Endothelial cell of umbilical vein (primary cell): ENCODE data around the gene GSG1L. TPM values are rescaled to one million over a fixed set of nuclear protein-coding genes. Genes with fewer than 3 reads are reported as not detected.

Experiments
- BruUV-seq: library from RNA; stranded (reverse); fragments of 400-500 nt; replicated peaks from 2 replicates; lab custom pipeline; 2021; lab: Mats Ljungman, UMichigan
- CTCF ChIA-PET: fragments of 300-600, 350-600 bp; sonication (Branson Sonifier 250); formaldehyde crosslinking; loops from one replicate; lab custom pipeline; 2021; ENCODE audit warnings: antibody characterized with exemption, inconsistent platforms; lab: Charles Lee
- POLR2A ChIA-PET: fragments of 300-600, 350-600 bp; sonication (Branson Sonifier 250); formaldehyde crosslinking; loops from one replicate; lab custom pipeline; 2021; ENCODE audit warnings: antibody characterized with exemption, inconsistent platforms; lab: Charles Lee
- DNase-seq: peaks from one replicate; pipeline ENCODE4 v3.0.0-alpha.2; 2011; ENCODE audit warnings: low read depth, low spot score
- FAIRE-seq: peaks from 2 replicates; lab custom pipeline; 2011; peaks lifted over from hg19 to GRCh38; lab: Jason Lieb, UNC
- H2AFZ ChIP-seq: 2 replicates; pipeline ENCODE4 v1.6.0; 2012; ENCODE audit warnings: low read depth, low read length, control low read depth, inconsistent platforms
- H3K27ac ChIP-seq: 2 replicates; pipeline ENCODE4 v1.5.1; 2011; ENCODE audit warnings: low read depth, mild to moderate bottlenecking, control low read depth, low read length, moderate library complexity; ENCODE audit not compliant: insufficient read depth
- H3K27me3 ChIP-seq, 2 experiments: 2 replicates each; pipeline versions ENCODE4 v1.6.0 to v1.6.1; 2011; ENCODE audit warnings: low read length in 2 of 2, mixed read lengths in 1 of 2; ENCODE audit not compliant: control insufficient read depth in 2 of 2, insufficient read depth in 2 of 2
- H3K36me3 ChIP-seq, 2 experiments: 2 replicates in 1 of 2; 3 replicates in 1 of 2; pipeline ENCODE4 v1.5.1; 2011; ENCODE audit warnings: low read length in 2 of 2, mild to moderate bottlenecking in 1 of 2, moderate library complexity in 1 of 2; ENCODE audit not compliant: control insufficient read depth in 2 of 2, insufficient read depth in 2 of 2; ENCODE audit errors: extremely low read depth in 1 of 2
- H3K4me1 ChIP-seq: 3 replicates; pipeline ENCODE4 v1.5.1; 2011; ENCODE audit warnings: mild to moderate bottlenecking, low read length; ENCODE audit not compliant: control insufficient read depth, insufficient read depth; ENCODE audit errors: extremely low read depth
- H3K4me2 ChIP-seq: 2 replicates; pipeline ENCODE4 v1.6.1; 2011; ENCODE audit warnings: low read length, control low read depth, mixed read lengths; ENCODE audit not compliant: insufficient read depth
- H3K4me3 ChIP-seq, 3 experiments: fragments of 200-600 bp in 1 of 3; sonication (generic), shearing (Covaris generic) in 1 of 3; replicated peaks in 1 of 3; 2 replicates each; pipeline ENCODE4 v1.5.1; 2011 to 2016; ENCODE audit warnings: control low read depth in 3 of 3, low read length in 3 of 3, mild to moderate bottlenecking in 2 of 3, inconsistent platforms in 1 of 3, low read depth in 1 of 3, moderate library complexity in 1 of 3; ENCODE audit not compliant: insufficient read depth in 1 of 3
- H3K79me2 ChIP-seq: 2 replicates; pipeline ENCODE4 v1.6.0; 2012; ENCODE audit warnings: low read length, inconsistent platforms; ENCODE audit not compliant: control insufficient read depth, insufficient read depth
- H3K9ac ChIP-seq: replicated peaks from 2 replicates; pipeline ENCODE3; 2011; ENCODE audit warnings: low read length, control low read depth; ENCODE audit not compliant: insufficient read depth; ENCODE audit errors: extremely low read depth
- H3K9me1 ChIP-seq: replicated peaks from 3 replicates; pipeline ENCODE4 v1.6.0; 2011; ENCODE audit warnings: mild to moderate bottlenecking, low read length; ENCODE audit not compliant: control insufficient read depth, insufficient read depth; ENCODE audit errors: extremely low read depth
- H3K9me3 ChIP-seq: replicated peaks from 2 replicates; pipeline ENCODE4 v1.5.1; 2012; ENCODE audit warnings: low read length, inconsistent platforms; ENCODE audit not compliant: control insufficient read depth, insufficient read depth
- H4K20me1 ChIP-seq: replicated peaks from 2 replicates; pipeline ENCODE3; 2011; ENCODE audit warnings: mild to moderate bottlenecking, low read length; ENCODE audit not compliant: control insufficient read depth, insufficient read depth; ENCODE audit errors: extremely low read depth
- EZH2 ChIP-seq: IDR thresholded peaks from 2 replicates; pipeline ENCODE4 v1.6.1; 2012; ENCODE audit warnings: borderline replicate concordance, low read depth, mild to moderate bottlenecking, moderate library complexity, low read length, inconsistent platforms; ENCODE audit not compliant: severe bottlenecking
- FOS ChIP-seq: IDR thresholded peaks from 2 replicates; pipeline ENCODE4 v1.6.1; 2011; ENCODE audit warnings: mild to moderate bottlenecking, low read length, moderate library complexity, borderline replicate concordance; ENCODE audit not compliant: insufficient read depth
- GATA2 ChIP-seq: IDR thresholded peaks from 2 replicates; pipeline ENCODE4 v1.7.0; 2011; ENCODE audit warnings: low read depth, mild to moderate bottlenecking, moderate library complexity, mixed read lengths, low read length; ENCODE audit not compliant: insufficient read length, insufficient read depth
- JUN ChIP-seq: IDR thresholded peaks from 2 replicates; pipeline ENCODE4 v1.6.1; 2011; ENCODE audit warnings: borderline replicate concordance, low read depth; ENCODE audit not compliant: insufficient read length, insufficient read depth
- MYC ChIP-seq: IDR thresholded peaks from one replicate; pipeline ENCODE4 v1.6.1; 2011; ENCODE audit warnings: mild to moderate bottlenecking, low read depth, low read length
- POLR2A ChIP-seq: IDR thresholded peaks from 2 replicates; pipeline ENCODE4 v1.6.1; 2012; ENCODE audit warnings: low read depth, mild to moderate bottlenecking, control low read depth, low read length
- POLR2AphosphoS5 ChIP-seq: IDR thresholded peaks from 2 replicates; pipeline ENCODE4 v1.6.1; 2012; ENCODE audit warnings: low read depth, mild to moderate bottlenecking, control low read depth, low read length, moderate library complexity; ENCODE audit not compliant: insufficient read depth
- dilution Hi-C: fragments of 300-500 bp; cut with MboI; formaldehyde crosslinking; loops from one replicate; pipeline ENCODE4 v1.15.0; 2019; ENCODE audit warnings: low sequenced_read_pairs; ENCODE audit not compliant: extremely low pct_ligation_motif_present
- intact Hi-C: fragments of 100-400 bp; cut with micrococcal nuclease; formaldehyde crosslinking; loops from one replicate; pipeline ENCODE4 v1.10.0; 2022
- polyA plus RNA-seq, 4 experiments: library from polyadenylated mRNA; depleted of rRNA in 3 of 4; stranded (reverse) in 3 of 4; unstranded in 1 of 4; fragments of >200 nt; gene quantifications; 2 replicates each; pipeline versions ENCODE4 v1.2.1 to v1.2.3, GENCODE V29; 2011 to 2012; ENCODE audit warnings: missing spikeins in 1 of 4
- total RNA-seq: library from RNA; stranded (reverse); gene quantifications from 2 replicates; pipeline ENCODE4 v1.2.3, GENCODE V29; 2021
- TF ChIP-seq, protein P1 (sequence below), 2 donors: IDR thresholded peaks; 1 replicate in 1 of 2; 2 replicates in 1 of 2; pipeline ENCODE4 v1.5.1; 2011; ENCODE audit warnings: low read length in 2 of 2, mild to moderate bottlenecking in 2 of 2, moderate library complexity in 2 of 2, control low read depth in 1 of 2, inconsistent platforms in 1 of 2, low read depth in 1 of 2; ENCODE audit not compliant: insufficient read depth in 1 of 2; ENCODE audit errors: extremely low read depth in 1 of 2
- TF ChIP-seq, protein P2 (sequence below): IDR thresholded peaks from 2 replicates; pipeline ENCODE4 v1.6.1; 2011; ENCODE audit not compliant: insufficient read depth, insufficient read length

Gene GSG1L
- total and polyA plus RNA-seq, 2 donors (not counting 3 experiments of a cell fraction or from before 2014, with no cell fraction given) = 0.06 TPM; not detected in 1

DNA sequence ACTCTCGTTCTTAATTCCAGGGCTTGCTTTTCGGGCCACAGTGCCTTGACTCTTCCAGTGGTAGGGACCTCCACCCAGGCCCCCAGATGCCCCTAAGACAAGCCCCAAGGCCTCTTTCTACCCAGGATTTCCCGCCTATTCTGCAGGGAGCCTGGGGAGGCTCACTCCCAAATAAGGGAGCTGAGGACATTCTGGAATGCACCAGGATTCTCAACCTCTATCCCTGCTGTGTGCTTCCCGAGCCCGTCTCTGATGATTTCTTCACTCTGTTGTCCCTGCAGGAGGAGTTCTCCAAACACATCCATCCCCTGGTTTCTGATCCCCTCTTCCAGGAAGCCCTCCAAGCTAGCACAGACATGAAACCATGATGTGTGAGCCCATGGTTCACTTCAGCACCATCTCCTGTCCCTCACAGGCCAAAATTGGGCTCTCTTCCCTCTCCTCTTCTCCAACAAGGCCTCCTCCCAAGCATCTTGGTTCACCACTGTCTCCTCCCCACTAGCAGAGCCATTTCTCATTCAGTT, 257.6 kb downstream of the GSG1L start:
- H3K9ac ChIP-seq = no peak overlapping the region
- no peaks in the 10 kb centered on the region for H3K4me1 ChIP-seq
- H3K27me3 ChIP-seq = peaks cover 0 to 3% of the 10 kb centered on the region in 2 experiments
- no peak overlapping the region for H3K27ac ChIP-seq
- H3K9me1 ChIP-seq = no peaks in the 10 kb centered on the region
- no peak for DNase-seq
- no peaks in the 10 kb centered on the region for H3K9me3 ChIP-seq
- ChIA-PET CTCF (no interaction called here), POLR2A (no interaction called here)
- TF ChIP-seq, protein P1, sequence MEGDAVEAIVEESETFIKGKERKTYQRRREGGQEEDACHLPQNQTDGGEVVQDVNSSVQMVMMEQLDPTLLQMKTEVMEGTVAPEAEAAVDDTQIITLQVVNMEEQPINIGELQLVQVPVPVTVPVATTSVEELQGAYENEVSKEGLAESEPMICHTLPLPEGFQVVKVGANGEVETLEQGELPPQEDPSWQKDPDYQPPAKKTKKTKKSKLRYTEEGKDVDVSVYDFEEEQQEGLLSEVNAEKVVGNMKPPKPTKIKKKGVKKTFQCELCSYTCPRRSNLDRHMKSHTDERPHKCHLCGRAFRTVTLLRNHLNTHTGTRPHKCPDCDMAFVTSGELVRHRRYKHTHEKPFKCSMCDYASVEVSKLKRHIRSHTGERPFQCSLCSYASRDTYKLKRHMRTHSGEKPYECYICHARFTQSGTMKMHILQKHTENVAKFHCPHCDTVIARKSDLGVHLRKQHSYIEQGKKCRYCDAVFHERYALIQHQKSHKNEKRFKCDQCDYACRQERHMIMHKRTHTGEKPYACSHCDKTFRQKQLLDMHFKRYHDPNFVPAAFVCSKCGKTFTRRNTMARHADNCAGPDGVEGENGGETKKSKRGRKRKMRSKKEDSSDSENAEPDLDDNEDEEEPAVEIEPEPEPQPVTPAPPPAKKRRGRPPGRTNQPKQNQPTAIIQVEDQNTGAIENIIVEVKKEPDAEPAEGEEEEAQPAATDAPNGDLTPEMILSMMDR (IDR thresholded peaks at IDR 0.05; ENCODE audit: extremely low read depth in 1 of 2, insufficient read depth in 1 of 2, low read depth in 1 of 2, low read length in 2 of 2) = no peak
- no peak overlapping the region for H3K4me3 ChIP-seq
- dilution Hi-C loops (no loop called here), intact Hi-C loops (no loop called here)
- no peaks in the 10 kb centered on the region for H4K20me1 ChIP-seq
- BruUV-seq = no TSS peak
- H3K4me2 ChIP-seq = no peak overlapping the region
- FAIRE-seq = no peak
- H3K79me2 ChIP-seq = no peaks in the 10 kb centered on the region
- H3K36me3 ChIP-seq = no peaks in the 10 kb centered on the region
- H2AFZ ChIP-seq = no peak overlapping the region

DNA sequence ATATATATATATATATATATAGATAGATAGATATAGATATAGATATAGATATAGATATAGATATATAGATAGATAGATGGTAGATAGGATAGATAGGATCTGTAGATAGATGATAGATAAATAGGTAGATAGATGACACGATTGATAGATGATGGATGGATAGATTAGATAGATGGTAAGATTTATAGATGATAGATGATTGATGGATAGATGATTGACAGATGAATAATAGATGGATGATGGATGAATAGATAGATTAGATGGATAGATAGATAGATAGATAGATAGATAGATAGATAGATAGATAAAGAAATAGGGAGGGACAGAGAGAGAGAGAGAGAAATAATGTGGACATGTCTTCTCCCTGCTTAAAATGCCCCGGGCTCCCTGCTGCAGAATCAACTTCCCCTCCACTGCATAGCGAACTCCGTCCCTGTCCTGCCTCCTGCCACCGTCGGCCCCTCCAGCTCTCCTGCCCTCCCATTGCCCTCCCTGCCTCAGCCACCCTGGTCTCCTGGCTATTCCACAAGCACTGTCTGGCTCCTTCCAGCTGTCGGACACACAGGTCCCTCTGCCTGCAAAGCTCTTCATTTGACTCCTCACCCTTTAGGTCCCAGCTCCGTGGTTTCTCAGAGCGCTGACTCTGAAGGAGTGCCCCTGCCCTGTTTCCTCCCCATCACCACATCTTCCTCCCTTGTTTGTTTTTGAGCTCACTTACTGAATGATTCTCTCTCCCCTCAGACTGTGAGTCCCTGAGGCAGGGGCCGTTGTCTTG, 259.6 kb downstream of the GSG1L start:
- Histone ChIP-seq H3K9me3 (no peaks in the 10 kb centered on the region), H3K27me3 (peaks cover 0 to 3% of the 10 kb centered on the region in 2 experiments), H3K9me1 (no peaks in the 10 kb centered on the region), H2AFZ (no peak overlapping the region), H3K4me3 (no peak overlapping the region), H3K9ac (no peak overlapping the region), H3K79me2 (no peaks in the 10 kb centered on the region), H4K20me1 (no peaks in the 10 kb centered on the region), H3K36me3 (no peaks in the 10 kb centered on the region), H3K4me2 (no peak overlapping the region), H3K4me1 (no peaks in the 10 kb centered on the region), H3K27ac (no peak overlapping the region)
- no TSS peak for BruUV-seq
- ChIA-PET POLR2A (no interaction called here), CTCF (no interaction called here)
- intact Hi-C loops = no loop called here
- dilution Hi-C loops = no loop called here
- DNase-seq (no peak), FAIRE-seq (no peak)
- no peak for TF ChIP-seq POLR2AphosphoS5
- no peak for TF ChIP-seq MYC
- TF ChIP-seq FOS = no peak
- TF ChIP-seq, protein P2, sequence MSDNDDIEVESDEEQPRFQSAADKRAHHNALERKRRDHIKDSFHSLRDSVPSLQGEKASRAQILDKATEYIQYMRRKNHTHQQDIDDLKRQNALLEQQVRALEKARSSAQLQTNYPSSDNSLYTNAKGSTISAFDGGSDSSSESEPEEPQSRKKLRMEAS = no peak
- no peak for TF ChIP-seq GATA2
- no peak for TF ChIP-seq JUN
- TF ChIP-seq POLR2A = no peak
- TF ChIP-seq, protein P1 (IDR thresholded peaks at IDR 0.05; ENCODE audit: extremely low read depth in 1 of 2, insufficient read depth in 1 of 2, low read depth in 1 of 2, low read length in 2 of 2) = no peak
- TF ChIP-seq EZH2 = no peak
